Stimulated activated CD8-positive, alpha-beta memory T cell treated with anti-CD3 and anti-CD28 coated beads, Interleukin-15, amount 100 ng/mL, for 1 hour (primary cell): ENCODE results near the gene ATAD3A.

Experiments used
- DNase-seq: peaks from one replicate; pipeline ENCODE4 v3.0.0-alpha.2; 2020; ENCODE audit warnings: low read depth

ATAD3A gene

DNA sequence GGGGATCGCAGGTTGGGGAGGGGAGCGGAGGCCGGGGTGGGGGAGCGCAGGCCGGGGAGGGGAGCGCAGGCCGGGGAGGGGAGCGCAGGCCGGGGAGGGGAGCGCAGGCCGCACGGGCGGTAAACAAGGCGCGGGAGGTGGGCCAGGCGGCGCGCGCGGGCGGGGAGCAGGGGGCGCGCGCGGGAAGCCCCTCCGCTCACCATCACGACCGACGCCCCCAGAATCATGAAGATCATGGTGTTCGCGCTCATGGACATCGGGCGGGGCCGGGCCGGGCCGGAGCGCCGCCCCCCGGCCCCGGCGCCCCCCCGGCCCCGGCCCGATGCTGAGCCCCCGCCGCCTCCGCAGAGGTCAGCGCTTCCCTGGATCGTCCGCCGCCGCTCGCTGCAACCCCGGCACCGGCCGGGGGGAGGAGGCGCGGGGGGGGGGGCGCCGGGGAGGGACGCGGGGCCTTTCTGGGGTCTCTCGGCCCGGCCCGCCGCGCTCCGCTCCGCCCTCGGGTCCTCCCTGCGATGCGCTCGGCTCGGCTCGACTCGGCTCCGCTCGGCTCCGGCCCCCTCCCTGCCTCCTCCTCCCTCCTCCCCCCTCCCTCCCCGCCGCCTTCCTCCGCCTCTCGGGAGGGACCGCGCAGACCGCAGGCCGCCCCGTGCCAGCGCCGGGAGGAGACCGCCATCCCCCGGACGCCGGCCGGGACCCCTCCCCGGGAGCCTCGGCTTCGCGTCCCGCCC is 28.3 kb downstream of the ATAD3A start, which contains the start of gene TMEM240:
Gene TMEM240 (minus strand): TSS at position 535 of the 728 bp plus-strand sequence. CDS start 278 bp downstream, at position 257.
- peak; percentile 17 for DNase-seq

DNA sequence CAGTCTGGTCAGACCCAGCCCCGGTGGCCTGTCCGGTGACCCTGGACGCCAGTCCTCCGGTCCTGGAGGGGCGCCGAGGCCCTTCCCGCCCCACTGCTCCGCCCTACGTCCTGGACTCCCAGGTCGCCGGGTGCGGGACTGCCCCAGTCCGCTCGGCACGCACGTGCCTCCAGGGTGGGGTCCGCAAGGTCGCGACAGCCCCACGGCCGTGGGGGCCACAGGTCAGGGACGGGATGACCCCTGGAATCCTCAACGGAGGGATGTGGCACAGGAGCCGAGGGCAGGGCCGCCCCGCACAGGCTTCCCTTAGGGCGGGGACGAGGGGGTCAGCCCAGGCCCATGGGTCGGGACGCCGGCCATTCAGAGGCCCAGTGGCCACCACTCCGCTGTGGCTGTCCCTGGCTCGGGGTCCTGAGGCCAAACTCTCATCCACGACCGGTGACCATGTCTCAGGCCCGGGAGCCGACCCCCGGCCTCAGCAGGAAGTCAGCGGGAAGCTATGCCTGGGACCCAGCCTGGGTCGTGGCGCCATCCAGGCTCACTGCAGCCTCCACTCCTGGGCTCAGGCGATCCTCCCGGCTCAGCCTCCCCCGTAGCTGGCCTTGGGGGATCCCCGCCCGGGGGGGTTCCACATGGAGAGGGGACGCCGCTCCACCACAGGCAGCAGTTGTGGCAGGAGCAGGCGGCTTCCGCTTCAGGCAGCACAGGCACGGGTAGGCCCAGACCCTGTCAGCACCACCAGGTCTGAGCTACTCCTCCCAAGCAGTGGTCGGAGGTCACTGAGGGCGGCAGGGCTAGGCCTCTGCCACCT is 29.1 kb downstream of the ATAD3A start:
- no peak for DNase-seq

DNA sequence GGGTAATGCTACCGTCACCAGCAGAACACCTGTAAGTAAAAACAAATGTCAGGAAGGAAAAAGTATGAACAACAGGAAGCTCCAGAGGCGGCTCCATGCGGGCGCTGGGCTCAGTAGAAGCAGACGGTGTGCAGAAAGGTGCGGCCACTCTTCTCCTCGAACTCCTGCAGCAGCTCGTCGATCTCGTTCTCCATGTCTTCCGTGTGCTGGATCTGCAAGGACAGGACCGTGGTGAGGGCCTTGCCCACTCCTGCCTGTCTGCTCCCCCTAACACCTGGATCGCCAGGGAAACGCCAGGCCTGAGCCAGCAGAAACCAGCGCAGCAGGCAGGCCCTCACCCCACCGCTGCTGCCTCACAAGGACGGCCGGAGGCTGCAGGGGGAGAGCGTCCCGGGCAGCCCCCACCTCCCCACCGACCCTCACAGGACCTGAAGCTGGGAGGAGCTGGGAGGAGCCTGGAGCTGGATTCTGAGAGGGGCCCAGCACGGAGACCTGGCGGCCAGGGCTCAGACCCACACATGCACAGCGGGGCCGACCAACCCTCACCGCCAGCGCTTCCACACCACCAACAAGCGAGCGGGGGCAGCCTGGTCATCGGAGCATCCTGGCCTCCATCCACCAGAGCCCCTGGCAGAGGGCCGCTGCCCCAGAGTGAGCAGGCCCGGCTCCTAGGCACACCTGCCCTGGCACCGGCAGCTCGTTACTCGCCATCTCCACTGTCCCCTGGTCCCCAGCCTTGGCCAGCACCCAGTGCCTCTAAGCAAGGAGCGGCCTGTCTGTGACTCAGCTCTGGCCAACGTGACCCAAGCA is 30.2 kb downstream of the ATAD3A start:
- no peak for DNase-seq

- DNase-seq: no peak
Observed at GRCh38 chr1:1542766-1543705, 31.1 kb downstream of the ATAD3A start.

DNA sequence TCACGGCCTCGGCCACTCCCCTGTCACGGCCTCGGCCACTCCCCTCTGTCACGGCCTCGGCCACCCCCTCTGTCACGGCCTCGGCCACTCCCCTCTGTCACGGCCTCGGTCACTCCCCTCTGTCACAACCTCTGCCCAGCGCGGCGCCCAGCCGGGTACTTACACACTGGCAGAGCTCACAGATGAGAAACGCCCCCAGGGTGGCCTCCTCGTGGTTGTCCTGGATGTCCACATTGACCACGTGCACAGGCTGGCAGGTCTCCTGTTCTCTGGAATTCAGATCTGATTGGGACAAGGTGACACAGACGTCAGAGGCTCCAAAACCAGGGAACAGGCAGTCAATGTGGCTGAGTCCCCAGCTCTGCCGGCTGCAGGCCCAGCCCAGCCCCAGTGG is 31.7 kb downstream of the ATAD3A start:
- DNase-seq: no peak

- DNase-seq: no peak
Observed at GRCh38 chr1:1544544-1544943, 32.6 kb downstream of the ATAD3A start.

DNA sequence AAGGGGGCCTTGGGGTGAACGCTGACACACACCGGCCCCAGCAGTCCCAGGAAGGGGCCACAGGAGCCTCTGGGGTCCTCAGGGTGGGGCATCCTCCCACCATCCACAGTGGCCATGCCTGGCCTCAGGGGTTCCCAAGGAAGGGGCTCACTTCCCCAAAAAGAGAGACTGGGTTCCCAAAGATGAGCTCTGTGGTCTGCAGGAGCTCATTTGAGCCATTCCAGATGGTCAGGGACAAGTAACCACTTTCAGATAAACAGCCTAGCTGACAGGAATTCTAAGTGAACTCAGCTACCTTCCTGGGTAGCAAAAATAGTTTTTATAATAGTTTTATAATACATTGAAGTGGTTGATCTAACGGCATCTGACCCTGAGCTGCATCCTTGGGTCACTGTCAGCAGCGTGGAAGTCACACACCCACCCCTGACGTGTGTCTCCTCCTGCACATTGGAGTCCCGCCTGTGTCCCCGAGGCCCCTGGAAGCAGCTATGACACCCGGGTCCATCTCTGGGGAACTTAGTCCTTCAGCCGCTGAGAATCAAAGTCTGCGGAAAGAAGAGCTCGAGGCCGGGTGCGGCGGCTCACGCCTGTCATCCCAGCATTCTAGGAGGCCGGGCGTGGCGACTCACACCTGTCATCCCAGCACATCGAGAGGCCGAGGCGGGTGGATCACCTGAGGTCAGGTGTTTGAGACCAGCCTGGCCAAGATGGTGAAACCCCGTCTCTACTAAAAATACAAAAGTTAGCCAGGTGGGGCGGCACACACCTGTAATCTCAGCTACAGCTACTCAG is 34.2 kb downstream of the ATAD3A start:
- no peak for DNase-seq

DNA sequence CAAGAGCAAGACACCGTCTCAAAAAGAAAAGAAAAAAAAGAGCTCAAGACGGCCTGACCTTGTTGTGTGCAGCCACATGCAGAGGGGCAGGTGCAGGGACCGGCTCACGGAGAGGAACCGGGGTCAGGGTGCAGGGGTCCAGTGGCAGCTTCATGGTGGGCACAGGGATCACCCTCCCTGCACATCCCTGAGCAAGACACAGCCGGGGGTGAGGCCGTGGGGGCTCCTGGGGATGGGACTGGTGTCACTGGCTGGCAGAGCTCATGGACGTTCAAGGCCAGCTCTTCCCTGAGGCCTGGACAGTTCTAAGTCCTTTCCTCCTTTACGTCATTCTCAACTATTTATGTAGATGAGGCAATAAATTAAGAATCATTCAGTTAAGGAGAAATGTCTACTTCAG is 35.0 kb downstream of the ATAD3A start:
- no peak for DNase-seq

GRCh38 chr1:1547476-1547875 is 35.5 kb downstream of the ATAD3A start:
- DNase-seq: no peak

DNA sequence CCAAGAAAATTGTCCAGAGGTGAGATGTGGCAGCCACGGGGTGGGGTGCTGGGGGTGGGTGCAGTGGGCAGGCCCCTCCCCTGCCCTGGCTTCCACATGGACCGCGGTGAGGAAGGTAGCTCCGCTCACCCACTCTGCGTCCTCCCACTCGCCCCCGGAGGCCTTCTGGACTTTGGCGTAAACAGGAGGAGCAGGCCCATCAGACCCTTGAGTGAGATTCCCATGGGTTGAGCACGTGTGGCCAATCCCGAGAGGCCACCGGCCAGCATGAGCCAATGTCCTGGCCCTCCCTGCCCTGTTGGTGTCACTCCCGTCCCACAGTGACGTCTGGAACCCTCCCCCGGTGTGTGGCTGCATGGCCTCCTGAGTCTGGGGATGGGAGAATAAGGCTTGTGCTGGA is 36.6 kb downstream of the ATAD3A start:
- no peak for DNase-seq

GRCh38 chr1:1550087-1550486 is 38.1 kb downstream of the ATAD3A start:
- DNase-seq: no peak

DNA sequence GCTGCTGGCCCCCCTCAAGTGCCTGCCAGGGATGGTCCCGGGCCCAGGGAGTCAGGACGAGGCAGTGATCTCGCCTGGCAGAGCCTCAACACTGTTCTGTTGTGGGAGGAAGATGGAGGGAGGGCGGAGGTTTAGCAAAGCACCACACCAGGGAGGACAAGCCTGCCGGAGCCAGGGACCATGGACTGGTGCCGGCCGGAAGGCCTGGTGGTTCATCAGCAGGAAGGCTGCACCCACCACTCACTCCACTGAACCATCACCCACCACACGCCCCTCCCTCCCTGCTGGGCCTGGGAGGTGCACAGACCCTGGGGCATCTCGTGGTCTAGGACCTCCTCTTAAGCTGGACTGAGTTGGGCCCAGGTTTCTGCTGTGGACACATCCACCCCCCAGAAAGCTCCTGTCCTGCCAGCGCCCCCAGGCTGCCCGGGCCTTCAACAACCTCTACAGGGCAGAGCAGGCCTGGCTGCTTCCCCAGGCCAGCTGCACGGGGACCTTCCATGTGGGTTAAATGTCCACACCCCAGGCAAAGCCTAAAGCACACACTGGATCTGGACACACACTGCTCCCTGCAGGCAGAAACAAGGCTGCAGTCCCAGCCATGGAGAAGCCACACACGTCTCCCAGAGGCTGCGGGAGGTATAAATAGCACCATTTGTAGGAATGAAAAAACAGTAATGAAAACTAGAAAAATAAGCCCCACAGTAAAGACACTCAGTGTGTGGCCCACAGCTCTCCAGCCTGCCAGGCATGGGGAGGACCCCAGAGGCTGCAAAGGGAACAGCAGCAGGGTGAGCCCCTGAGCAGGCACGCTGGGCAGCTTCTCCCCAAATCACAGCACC is 38.9 kb downstream of the ATAD3A start:
- DNase-seq: no peak

DNA sequence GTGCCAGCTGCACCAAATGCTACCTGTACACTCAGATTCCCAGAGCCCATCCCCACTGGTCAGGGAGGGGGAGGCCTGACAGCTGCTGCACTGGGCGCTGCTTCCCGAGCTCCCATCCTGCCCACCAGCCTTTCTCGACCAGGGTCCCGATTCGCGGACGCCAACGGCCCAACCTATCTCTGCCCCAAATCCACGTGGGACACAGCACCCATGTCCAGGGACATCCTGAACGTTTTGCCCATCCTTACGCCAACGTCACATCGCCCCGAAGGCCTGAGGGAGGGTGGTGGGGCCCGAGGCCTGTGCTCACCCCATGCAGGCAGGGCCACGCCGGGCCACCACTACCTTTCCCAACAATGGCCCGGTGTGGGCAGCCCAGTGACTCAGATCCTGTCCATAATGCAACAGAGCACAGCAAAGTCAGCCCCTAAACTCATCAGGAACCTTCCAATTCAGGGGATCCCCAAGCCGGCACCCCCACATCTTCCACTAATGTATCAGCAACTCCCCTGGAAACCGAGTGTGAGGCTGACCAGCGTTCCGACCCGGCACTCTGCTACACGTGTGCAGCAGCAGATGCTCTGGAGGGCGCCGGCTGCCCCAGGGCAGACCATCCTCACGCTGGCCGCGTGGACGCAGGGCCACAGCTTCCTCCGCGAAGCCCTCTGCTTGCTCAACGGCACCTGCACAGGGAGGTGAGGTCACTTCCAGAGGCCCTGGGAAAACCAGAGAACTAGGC is 39.7 kb downstream of the ATAD3A start:
- DNase-seq: no peak

DNA sequence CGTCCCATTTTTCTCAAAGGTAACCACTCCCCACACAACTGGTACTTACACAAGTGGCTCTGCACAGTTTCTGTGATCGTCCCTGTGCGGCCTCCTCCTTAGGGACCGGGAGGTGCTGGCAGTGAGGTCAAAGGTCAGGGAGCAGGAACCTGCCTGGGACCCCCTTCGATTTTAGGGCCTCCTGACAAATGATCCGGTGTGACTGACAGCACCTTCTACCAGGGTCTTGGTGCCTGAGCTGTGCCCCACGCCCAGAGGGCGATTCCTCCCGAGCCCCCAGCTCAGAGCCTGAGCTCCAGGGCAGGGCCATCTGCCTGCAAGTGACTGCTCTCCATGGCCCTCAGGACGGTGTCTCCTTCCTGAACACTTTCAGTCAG is 40.3 kb downstream of the ATAD3A start:
- no peak for DNase-seq

GRCh38 chr1:1553821-1554494 is 42.0 kb downstream of the ATAD3A start:
- DNase-seq: no peak

DNA sequence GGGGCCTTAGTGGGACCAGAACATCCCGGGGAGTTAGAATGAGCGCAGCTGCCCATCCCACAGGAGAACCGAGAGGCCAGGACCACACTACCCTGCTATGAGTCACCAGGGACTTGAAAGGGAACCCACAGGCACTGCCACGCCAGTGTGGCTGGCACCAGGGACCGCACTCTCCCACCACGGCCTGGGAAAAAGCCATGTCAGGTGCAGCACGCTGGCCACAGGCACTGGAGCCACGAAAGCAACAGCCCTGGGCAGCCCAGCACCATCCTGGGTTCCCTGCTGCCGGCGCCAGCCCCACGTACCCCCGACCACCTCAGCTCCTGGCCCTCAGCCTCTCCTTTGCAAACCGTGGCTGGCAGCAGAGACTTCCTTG is 42.6 kb downstream of the ATAD3A start:
- no peak for DNase-seq

GRCh38 chr1:1554926-1555915 is 43.3 kb downstream of the ATAD3A start:
- DNase-seq: no peak
